GM21576 (cell line): ENCODE results near the gene RBFOX1.

Experiments used
- ATAC-seq: cut with Tn5 transposase; IDR thresholded peaks from one replicate; pipeline ENCODE4 v1.9.1; 2021; ENCODE audit warnings: mild to moderate bottlenecking, moderate library complexity; ENCODE audit not compliant: unreplicated experiment

RBFOX1 gene

GRCh38 chr16:7651803-7652570, 319.3 kb downstream of the RBFOX1 start:
- no peak for ATAC-seq

DNA sequence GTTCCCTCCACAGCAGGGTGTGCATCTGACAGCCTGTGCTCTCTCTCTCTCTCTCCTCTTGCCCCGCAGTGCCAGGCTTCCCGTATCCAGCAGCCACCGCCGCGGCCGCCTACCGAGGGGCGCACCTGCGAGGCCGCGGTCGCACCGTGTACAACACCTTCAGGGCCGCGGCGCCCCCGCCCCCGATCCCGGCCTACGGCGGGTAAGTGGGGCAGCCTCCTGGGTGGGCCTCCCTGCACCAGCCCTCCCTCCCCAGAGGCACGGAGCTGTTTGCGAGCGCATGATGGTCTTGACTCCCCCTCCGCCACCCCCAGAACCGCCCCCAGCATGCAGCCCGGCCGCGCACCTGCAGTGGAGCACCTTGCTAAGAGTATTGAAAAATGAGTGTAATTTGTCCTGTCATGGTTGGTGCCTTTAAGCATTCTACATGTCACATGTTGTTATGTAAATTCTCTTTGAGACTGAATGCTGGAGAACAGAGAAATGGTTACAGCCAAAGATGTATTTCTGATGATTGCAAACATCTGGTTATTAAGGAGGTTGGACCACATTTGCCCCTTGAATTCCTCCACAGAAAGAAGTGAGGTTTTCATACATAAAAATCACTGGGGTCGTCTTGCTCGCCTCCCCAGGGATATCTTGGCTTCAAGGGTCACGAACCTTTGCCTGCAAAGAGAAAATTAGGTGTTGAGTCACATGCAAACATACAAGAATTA, 321.3 kb downstream of the RBFOX1 start:
- no peak for ATAC-seq

DNA sequence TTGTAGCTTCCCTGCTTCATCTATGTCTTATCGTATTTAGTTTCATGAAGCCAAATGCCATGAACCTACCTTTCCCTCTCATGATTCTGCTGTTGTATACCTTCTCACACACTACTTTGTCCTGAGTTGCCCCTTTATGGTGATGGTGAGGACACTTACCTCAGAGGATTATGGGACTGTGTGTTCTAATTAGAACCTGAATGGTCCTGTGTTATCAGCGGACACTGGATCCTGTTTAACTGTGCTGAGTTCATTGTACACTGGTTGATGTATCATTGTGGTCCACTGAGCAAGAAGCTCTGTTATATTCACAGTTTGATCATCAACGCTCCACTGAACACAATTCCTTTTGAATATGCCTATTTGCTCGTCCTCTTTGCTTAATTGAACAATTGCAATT, 343.0 kb downstream of the RBFOX1 start:
- ATAC-seq = no peak

DNA sequence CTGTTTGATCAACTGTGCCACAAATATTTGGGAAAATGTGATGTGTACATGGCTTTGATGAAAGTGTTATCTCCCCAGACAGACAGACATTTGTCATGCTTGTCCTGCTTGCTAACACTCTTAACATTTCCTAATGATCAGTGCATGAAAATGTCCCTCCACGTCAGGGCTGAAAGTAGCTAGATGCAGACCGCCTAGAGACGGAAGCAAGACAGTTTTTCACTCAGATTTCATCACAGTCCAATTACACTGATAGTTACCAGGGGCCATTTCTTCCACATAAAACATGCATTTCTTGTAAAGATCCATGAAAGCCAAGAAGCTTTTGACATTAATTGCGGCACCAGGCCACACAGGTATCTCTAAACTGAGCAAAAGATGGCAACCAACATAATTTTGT, 347.7 kb downstream of the RBFOX1 start:
- no peak for ATAC-seq

- ATAC-seq = no peak
Measured at GRCh38 chr16:7688811-7689210, 356.2 kb downstream of the RBFOX1 start.

DNA sequence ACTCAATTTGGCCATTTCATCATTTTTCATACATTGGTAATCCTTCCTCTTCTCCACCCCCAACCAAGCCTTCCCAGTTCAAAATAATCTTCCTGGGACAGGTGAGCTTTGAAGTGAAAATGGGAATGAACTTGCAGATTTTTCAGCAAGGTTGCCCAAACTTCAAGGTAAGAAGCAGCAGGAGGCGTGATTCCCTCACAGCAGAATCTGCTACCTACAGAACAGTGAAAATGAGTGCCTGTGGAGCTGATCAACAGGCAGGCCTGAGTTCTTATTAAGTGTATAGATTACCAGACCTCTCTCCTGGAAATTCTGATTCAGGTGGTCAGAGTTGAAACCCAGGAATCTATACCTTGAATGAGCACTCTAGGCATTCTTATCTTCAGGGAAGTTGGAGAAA, 356.6 kb downstream of the RBFOX1 start:
- no peak for ATAC-seq

DNA sequence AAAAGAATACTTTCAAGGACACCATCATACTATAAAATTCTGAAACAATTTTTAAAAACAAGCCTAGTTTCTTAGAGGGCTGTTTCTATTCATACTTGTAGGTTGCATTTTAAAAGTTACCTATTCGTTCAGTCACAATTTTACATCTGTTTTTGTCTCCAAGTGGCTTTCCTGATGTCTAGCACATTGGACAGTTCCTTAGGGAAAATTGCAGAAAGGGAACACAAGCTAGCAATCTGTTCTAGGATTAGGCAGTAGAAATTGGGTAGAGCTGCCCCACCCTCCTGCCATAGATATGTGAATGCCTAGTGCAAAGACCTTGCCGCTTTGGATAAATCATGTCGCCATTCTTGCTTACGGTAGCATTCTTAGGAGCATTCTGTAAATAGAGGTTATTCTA, 358.9 kb downstream of the RBFOX1 start:
- no peak for ATAC-seq

GRCh38 chr16:7703672-7704071, 371.0 kb downstream of the RBFOX1 start:
- no peak for ATAC-seq

GRCh38 chr16:7705885-7706284, 373.2 kb downstream of the RBFOX1 start:
- ATAC-seq = no peak

- no peak for ATAC-seq
Measured at GRCh38 chr16:7709186-7709585, 376.5 kb downstream of the RBFOX1 start.

DNA sequence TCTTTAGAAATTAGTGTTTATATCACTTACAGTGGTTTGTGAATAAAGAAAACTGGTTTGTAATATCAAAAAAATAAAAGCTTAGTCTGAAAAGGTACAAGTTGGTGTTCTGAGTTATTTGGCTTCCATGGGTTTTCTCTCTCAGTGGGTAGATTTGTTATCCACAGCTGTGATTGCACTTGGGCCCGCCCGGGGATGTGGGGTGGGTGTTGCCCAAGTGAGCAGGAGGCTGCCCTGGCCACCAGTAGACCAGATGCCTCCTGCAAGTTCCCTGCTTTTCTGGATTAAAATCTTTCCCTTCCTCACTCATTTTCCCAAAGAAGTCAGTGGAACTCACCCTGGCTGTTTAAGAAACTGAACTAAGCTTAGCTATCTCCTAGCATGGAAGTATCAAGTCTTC, 380.6 kb downstream of the RBFOX1 start:
- no peak for ATAC-seq

DNA sequence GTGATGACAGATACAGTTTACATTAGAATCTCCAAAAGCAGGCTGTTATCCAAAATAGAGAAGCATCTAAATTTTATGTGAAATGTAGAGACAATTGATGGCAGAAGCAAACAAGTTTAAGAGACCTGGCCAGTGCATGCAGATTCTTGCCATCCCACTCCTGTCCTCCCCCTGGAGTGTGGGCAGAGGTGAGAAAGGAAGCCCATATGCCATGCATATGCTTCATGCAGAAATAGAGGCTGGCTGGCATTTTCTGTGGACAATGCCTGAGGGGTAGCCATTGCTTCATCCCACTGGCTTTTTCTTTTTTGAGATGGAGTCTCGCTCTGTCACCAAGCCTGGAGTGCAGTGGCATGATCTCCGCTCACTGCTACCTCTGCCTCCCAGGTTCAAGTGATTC, 382.1 kb downstream of the RBFOX1 start:
- ATAC-seq = no peak

DNA sequence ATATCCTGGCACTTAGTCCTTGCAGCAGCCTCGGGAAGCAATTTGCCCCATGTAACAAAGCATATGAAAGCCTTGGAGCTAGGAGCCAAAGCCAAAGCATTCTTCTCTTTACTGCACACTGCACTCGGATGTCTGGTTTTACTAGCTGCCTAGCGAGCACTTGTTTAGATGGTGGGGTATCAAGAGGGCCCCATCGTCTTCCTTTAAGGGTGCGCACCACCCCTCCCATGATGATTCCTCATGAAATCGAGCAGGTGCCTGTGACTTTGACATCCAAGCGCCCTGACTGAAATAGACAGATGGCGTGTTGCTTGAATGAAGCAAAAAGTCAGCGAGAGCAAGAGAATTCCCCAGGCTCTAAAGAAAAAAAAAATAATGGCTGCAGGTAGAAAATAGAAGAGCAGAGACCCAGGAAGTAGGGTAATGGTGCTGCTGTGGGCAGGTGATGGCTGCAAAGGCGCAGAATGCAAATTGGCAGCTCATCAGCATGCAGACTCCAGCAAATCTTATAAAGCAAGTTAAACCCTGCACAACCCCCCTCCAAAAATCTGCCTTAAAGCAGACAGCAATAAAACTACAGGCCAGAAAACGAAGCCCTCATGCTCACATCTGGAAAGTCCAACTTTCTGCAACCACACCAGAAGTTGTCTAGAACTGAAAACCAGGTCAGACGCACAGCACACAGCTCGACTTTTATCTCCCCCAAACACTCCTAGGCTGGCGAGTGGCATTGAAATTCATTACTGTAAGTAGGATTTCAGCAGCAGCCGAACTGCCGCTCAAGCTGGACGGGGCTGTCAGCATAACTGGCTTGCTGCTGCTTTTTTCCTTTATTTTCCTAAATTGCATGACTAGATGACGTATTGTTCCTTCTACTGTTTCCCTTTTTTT, 384.3 kb downstream of the RBFOX1 start:
- ATAC-seq = no peak

DNA sequence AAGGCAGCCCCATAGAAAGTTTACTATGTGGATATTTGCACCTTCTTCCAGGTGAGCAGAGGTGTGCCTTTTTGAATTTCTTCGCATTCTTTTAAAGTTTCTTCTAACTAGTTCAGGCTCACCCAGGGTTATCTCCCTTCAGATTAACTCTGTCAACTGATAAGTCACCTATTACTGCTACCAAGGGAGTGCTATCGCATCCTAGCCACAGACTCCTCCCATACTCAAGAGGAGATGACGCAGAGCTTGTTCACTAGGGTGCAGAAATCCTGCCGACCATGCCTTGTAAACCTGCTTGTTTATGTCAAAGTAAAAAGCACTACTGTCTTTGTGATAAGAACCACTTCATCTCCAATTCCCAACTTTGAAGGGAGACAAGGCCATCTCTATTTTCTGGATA, 390.1 kb downstream of the RBFOX1 start:
- ATAC-seq = no peak

GRCh38 chr16:7731141-7731540, 398.5 kb downstream of the RBFOX1 start:
- no peak for ATAC-seq

DNA sequence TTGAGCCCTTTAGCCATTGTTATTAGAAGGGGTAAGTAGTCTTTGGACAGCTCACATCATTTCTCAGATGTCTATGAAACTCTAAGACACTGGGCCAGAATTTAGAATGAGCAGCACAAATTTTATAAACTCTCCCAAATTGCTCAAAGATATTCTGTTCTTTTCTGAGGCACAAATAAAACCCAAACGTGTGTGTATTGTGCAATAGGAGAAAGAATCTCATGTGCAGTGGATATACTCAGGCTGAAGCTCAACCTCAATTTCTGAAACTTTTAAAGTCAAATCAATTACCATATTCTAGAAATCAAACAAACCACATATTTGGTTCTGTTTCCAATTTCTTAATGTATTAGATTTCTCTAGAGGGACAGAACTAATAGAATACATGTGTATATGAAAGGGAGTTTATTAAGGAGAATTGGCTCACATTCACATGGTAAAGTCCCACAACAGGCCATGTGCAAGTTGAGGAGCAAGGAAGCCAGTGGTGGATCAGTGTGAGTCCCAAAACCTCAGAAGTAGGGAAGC, 403.6 kb downstream of the RBFOX1 start:
- ATAC-seq = no peak

DNA sequence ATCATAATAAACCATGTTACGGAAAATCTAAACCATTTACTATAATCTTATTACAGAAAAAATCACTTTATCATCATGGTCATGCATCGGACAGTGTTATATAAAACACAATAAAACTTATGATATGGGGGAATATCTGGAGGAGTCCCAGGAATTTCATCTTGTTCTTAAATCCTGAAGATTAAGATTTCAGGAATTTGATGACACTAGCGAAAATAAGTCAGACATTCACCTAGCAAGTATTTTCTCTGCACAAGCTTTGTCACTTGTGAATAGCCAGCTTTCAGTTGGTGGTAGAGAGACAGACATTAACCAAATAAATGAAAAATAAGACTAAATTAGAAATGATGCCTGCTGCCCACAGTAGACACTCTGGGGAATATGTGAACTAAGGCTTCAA, 410.0 kb downstream of the RBFOX1 start:
- no peak for ATAC-seq

DNA sequence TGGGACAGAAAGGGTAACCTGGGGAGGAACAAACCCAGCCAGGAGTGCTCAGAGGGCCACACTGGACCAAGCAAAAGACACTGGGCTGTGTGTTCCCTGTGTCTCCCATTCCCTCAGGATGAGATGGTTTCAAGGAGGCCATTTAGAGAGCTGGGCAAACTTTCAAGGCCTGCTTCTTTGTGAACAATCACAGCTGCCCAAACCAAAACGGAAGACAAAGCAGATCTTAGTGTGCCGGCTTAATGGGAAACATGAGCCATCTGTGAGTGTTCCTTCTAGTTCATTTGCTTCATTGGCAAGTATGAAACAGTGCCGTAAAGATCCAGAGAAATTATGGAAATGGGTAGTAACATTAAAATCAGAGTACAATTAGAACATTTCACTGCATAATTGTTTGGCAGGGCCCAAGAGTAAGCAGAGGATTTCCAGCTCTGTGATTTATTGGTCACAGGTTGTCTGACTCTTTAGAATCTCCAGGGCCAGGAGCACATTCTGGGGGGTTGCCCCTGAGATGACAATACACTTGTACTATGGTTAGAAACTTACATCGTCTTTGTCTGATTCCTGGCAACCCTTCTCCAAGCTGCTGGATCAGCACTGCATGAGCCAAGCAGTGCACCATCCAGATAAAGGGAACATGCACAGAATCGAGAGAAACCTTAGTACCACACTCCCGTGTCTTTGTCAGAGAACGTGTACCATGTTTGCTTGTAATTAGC, 412.1 kb downstream of the RBFOX1 start:
- no peak for ATAC-seq

DNA sequence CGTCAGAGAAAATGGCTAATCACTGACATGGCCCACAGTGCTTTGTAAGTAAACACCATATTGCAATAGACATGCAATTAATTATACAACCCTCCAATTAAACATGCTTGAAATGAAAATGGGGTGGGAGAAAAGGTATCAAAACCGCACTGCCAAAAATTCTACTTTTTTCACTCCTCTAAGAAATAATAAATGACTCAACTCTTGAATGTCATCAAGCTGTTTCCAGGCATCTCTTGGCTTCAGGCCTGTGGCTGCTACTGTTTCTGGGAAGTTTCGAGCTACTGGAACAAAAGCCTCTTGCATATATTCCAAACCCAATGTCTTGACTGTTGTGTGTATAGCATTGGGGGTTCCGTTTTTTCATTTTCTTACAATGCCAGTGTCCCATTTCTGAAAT, 412.6 kb downstream of the RBFOX1 start:
- ATAC-seq = no peak

- no peak for ATAC-seq
Measured at GRCh38 chr16:7746941-7747340, 414.3 kb downstream of the RBFOX1 start.

DNA sequence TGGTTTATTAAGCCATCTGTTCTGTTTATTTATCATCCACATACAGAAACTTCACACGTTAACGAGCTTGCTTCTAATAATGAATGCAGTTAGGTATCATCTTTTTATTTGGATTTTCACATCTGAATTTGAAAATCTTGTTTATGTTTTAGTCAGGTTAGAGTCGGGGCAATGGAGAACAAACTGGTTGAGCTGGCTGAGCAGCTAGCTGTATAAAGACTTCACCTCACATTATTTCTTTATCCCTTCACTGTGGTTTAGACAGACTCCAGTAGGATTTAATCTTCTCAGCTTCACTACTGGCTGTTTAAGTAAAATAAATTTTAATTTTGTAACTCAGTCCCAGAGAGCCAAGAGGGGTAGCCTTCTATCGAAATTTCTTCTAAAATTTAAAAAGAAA, 415.9 kb downstream of the RBFOX1 start:
- ATAC-seq = no peak
